ENCODE measurements around the gene GRAMD2A.

GRAMD2A gene

GRCh38 chr15:72229947-72230196 lies 32.3 kb upstream of the GRAMD2A start:
- Histone ChIP-seq H3K36me3 (ENCODE audit: insufficient read depth, insufficient read length, low read length) (peaks cover 35% of the 10 kb centered on the region), H3K9ac (ENCODE audit: insufficient read length, low read depth) (peak overlapping the region; percentile 100), H3K9me3 (ENCODE audit: insufficient read depth, low read length) (no peaks in the 10 kb centered on the region), H3K4me1 (ENCODE audit: insufficient read depth, insufficient read length) (peaks cover 6% of the 10 kb centered on the region), H3K4me3 (ENCODE audit: insufficient read length, low read depth) (peak overlapping the region; percentile 99), H3K27me3 (ENCODE audit: insufficient read depth, insufficient read length) (no peaks in the 10 kb centered on the region)
- TF ChIP-seq ZNF274 (IDR thresholded peaks at IDR 0.05; ENCODE audit: low read depth, low read length) (no peak), SUZ12 (IDR thresholded peaks at IDR 0.05; ENCODE audit: extremely low read depth, insufficient read depth, insufficient read length) (no peak), YY1 (IDR thresholded peaks at IDR 0.05; ENCODE audit: insufficient read depth, insufficient read length) (no peak)
- DNase-seq (ENCODE audit: low read depth, low spot score): no peak

GRCh38 chr15:72229076-72229946 lies 31.7 kb upstream of the GRAMD2A start:
- TF ChIP-seq YY1 (IDR thresholded peaks at IDR 0.05; ENCODE audit: insufficient read depth, insufficient read length): no peak
- no peak for TF ChIP-seq ZNF274 (IDR thresholded peaks at IDR 0.05; ENCODE audit: low read depth, low read length)
- TF ChIP-seq SUZ12 (IDR thresholded peaks at IDR 0.05; ENCODE audit: extremely low read depth, insufficient read depth, insufficient read length): no peak
- no peaks in the 10 kb centered on the region for H3K9me3 ChIP-seq (ENCODE audit: insufficient read depth, low read length)
- peaks cover 8% of the 10 kb centered on the region for H3K4me1 ChIP-seq (ENCODE audit: insufficient read depth, insufficient read length)
- H3K27me3 ChIP-seq (ENCODE audit: insufficient read depth, insufficient read length): no peaks in the 10 kb centered on the region
- peaks cover 39% of the 10 kb centered on the region for H3K36me3 ChIP-seq (ENCODE audit: insufficient read depth, insufficient read length, low read length)
- H3K4me3 ChIP-seq (ENCODE audit: insufficient read length, low read depth): peak overlapping the region; percentile 99
- DNase-seq (ENCODE audit: low read depth, low spot score): no peak
- peak overlapping the region; percentile 100 for H3K9ac ChIP-seq (ENCODE audit: insufficient read length, low read depth)

GRCh38 chr15:72227720-72228119 lies 30.1 kb upstream of the GRAMD2A start:
- H3K9ac ChIP-seq (ENCODE audit: insufficient read length, low read depth): no peak overlapping the region
- no peaks in the 10 kb centered on the region for H3K27me3 ChIP-seq (ENCODE audit: insufficient read depth, insufficient read length)
- peaks cover 14% of the 10 kb centered on the region for H3K4me1 ChIP-seq (ENCODE audit: insufficient read depth, insufficient read length)
- TF ChIP-seq SUZ12 (IDR thresholded peaks at IDR 0.05; ENCODE audit: extremely low read depth, insufficient read depth, insufficient read length) (no peak), YY1 (IDR thresholded peaks at IDR 0.05; ENCODE audit: insufficient read depth, insufficient read length) (no peak), ZNF274 (IDR thresholded peaks at IDR 0.05; ENCODE audit: low read depth, low read length) (no peak)
- peaks cover 55% of the 10 kb centered on the region for H3K36me3 ChIP-seq (ENCODE audit: insufficient read depth, insufficient read length, low read length)
- no peaks in the 10 kb centered on the region for H3K9me3 ChIP-seq (ENCODE audit: insufficient read depth, low read length)
- DNase-seq (ENCODE audit: low read depth, low spot score): no peak
- H3K4me3 ChIP-seq (ENCODE audit: insufficient read length, low read depth): no peak overlapping the region

- Histone ChIP-seq H3K27me3 (ENCODE audit: insufficient read depth, insufficient read length) (no peaks in the 10 kb centered on the region), H3K4me3 (ENCODE audit: insufficient read length, low read depth) (no peak overlapping the region), H3K9ac (ENCODE audit: insufficient read length, low read depth) (no peak overlapping the region), H3K9me3 (ENCODE audit: insufficient read depth, low read length) (no peaks in the 10 kb centered on the region), H3K4me1 (ENCODE audit: insufficient read depth, insufficient read length) (peaks cover 17% of the 10 kb centered on the region), H3K36me3 (ENCODE audit: insufficient read depth, insufficient read length, low read length) (peaks cover 60% of the 10 kb centered on the region)
- DNase-seq (ENCODE audit: low read depth, low spot score): no peak
- no peak for TF ChIP-seq SUZ12 (IDR thresholded peaks at IDR 0.05; ENCODE audit: extremely low read depth, insufficient read depth, insufficient read length)
- no peak for TF ChIP-seq ZNF274 (IDR thresholded peaks at IDR 0.05; ENCODE audit: low read depth, low read length)
- TF ChIP-seq YY1 (IDR thresholded peaks at IDR 0.05; ENCODE audit: insufficient read depth, insufficient read length): no peak
These were observed 29.6 kb upstream of the GRAMD2A start for GRCh38 chr15:72227192-72227586.

- Histone ChIP-seq H3K4me1 (ENCODE audit: insufficient read depth, insufficient read length) (peaks cover 17% of the 10 kb centered on the region), H3K27me3 (ENCODE audit: insufficient read depth, insufficient read length) (no peaks in the 10 kb centered on the region), H3K9ac (ENCODE audit: insufficient read length, low read depth) (no peak overlapping the region), H3K36me3 (ENCODE audit: insufficient read depth, insufficient read length, low read length) (peaks cover 87% of the 10 kb centered on the region), H3K9me3 (ENCODE audit: insufficient read depth, low read length) (no peaks in the 10 kb centered on the region), H3K4me3 (ENCODE audit: insufficient read length, low read depth) (no peak overlapping the region)
- DNase-seq (ENCODE audit: low read depth, low spot score): no peak
- no peak for TF ChIP-seq ZNF274 (IDR thresholded peaks at IDR 0.05; ENCODE audit: low read depth, low read length)
- no peak for TF ChIP-seq SUZ12 (IDR thresholded peaks at IDR 0.05; ENCODE audit: extremely low read depth, insufficient read depth, insufficient read length)
- TF ChIP-seq YY1 (IDR thresholded peaks at IDR 0.05; ENCODE audit: insufficient read depth, insufficient read length): no peak
These were observed 25.7 kb upstream of the GRAMD2A start for GRCh38 chr15:72223278-72223677.

- Histone ChIP-seq H3K9me3 (ENCODE audit: insufficient read depth, low read length) (no peaks in the 10 kb centered on the region), H3K9ac (ENCODE audit: insufficient read length, low read depth) (no peak overlapping the region), H3K27me3 (ENCODE audit: insufficient read depth, insufficient read length) (no peaks in the 10 kb centered on the region), H3K4me1 (ENCODE audit: insufficient read depth, insufficient read length) (peaks cover 17% of the 10 kb centered on the region), H3K4me3 (ENCODE audit: insufficient read length, low read depth) (no peak overlapping the region), H3K36me3 (ENCODE audit: insufficient read depth, insufficient read length, low read length) (peaks cover 92% of the 10 kb centered on the region)
- DNase-seq (ENCODE audit: low read depth, low spot score): no peak
- TF ChIP-seq SUZ12 (IDR thresholded peaks at IDR 0.05; ENCODE audit: extremely low read depth, insufficient read depth, insufficient read length) (no peak), YY1 (IDR thresholded peaks at IDR 0.05; ENCODE audit: insufficient read depth, insufficient read length) (no peak), ZNF274 (IDR thresholded peaks at IDR 0.05; ENCODE audit: low read depth, low read length) (no peak)
These were observed 24.8 kb upstream of the GRAMD2A start for GRCh38 chr15:72222393-72222792.

GRCh38 chr15:72220687-72221086 lies 23.1 kb upstream of the GRAMD2A start:
- Histone ChIP-seq H3K36me3 (ENCODE audit: insufficient read depth, insufficient read length, low read length) (peaks cover 96% of the 10 kb centered on the region), H3K27me3 (ENCODE audit: insufficient read depth, insufficient read length) (no peaks in the 10 kb centered on the region), H3K4me1 (ENCODE audit: insufficient read depth, insufficient read length) (peaks cover 14% of the 10 kb centered on the region), H3K9me3 (ENCODE audit: insufficient read depth, low read length) (no peaks in the 10 kb centered on the region), H3K4me3 (ENCODE audit: insufficient read length, low read depth) (no peak overlapping the region), H3K9ac (ENCODE audit: insufficient read length, low read depth) (no peak overlapping the region)
- TF ChIP-seq ZNF274 (IDR thresholded peaks at IDR 0.05; ENCODE audit: low read depth, low read length) (no peak), YY1 (IDR thresholded peaks at IDR 0.05; ENCODE audit: insufficient read depth, insufficient read length) (no peak), SUZ12 (IDR thresholded peaks at IDR 0.05; ENCODE audit: extremely low read depth, insufficient read depth, insufficient read length) (no peak)
- no peak for DNase-seq (ENCODE audit: low read depth, low spot score)

All from NT2/D1 (cell line).